T-cell (primary cell): ENCODE measurements around the gene CCL13. TPM values are rescaled to one million over a fixed set of nuclear protein-coding genes. Genes with fewer than 3 reads are reported as not detected.

Experiments
- ATAC-seq, 4 experiments: fragments of 200-7000 bp in 3 of 4; fragments of 150-1000 bp in 1 of 4; cut with Tn5 transposase; replicated peaks in 1 of 4; 1 replicate in 3 of 4; 2 replicates in 1 of 4; pipeline ENCODE4 v1.10.0; 2021; ENCODE audit warnings: moderate library complexity in 3 of 4, mild to moderate bottlenecking in 2 of 4, moderate number of reproducible peaks in 1 of 4
- CTCF ChIA-PET, 2 donors: fragments of 300-600 bp; sonication (Branson Sonifier 250); formaldehyde crosslinking; loops; one replicate each; lab custom pipeline; 2022; ENCODE audit warnings: antibody characterized with exemption in 2 of 2; lab: Charles Lee
- POLR2A ChIA-PET, 2 donors: fragments of 300-600 bp; sonication (Branson Sonifier 250); formaldehyde crosslinking; loops; one replicate each; lab custom pipeline; 2022; ENCODE audit warnings: antibody characterized with exemption in 2 of 2; lab: Charles Lee
- DNase-seq, 35 experiments: peaks; one replicate each; pipeline versions ENCODE4 v3.0.0 to v3.0.0-alpha.2; 2013 to 2023
- H3K27ac ChIP-seq: one replicate; pipeline ENCODE4 v1.5.1; 2013; ENCODE audit warnings: low read length
- H3K27me3 ChIP-seq, 2 experiments: replicated peaks in 1 of 2; 1 replicate in 1 of 2; 2 replicates in 1 of 2; pipeline versions ENCODE4 v1.6.1 to v1.7.0; 2013; ENCODE audit warnings: low read length in 1 of 2, mixed read lengths in 1 of 2; ENCODE audit not compliant: control insufficient read depth in 2 of 2, insufficient read depth in 2 of 2; ENCODE audit errors: extremely low read depth in 1 of 2
- H3K36me3 ChIP-seq, 2 donors: 1 replicate in 1 of 2; 2 replicates in 1 of 2; pipeline versions ENCODE4 v1.6.1 to v1.7.0; 2013; ENCODE audit warnings: low read length in 1 of 2; ENCODE audit not compliant: control insufficient read depth in 2 of 2, insufficient read depth in 1 of 2; ENCODE audit errors: extremely low read depth in 1 of 2
- H3K4me1 ChIP-seq, 2 experiments: 1 replicate in 1 of 2; 2 replicates in 1 of 2; pipeline versions ENCODE4 v1.6.1 to v1.7.0; 2013; ENCODE audit warnings: low read length in 2 of 2, mixed read lengths in 1 of 2; ENCODE audit not compliant: insufficient read depth in 2 of 2, control insufficient read depth in 1 of 2; ENCODE audit errors: extremely low read depth in 1 of 2
- H3K4me3 ChIP-seq, 2 donors: 1 replicate in 1 of 2; 2 replicates in 1 of 2; pipeline versions ENCODE4 v1.5.1 to v1.7.0; 2013; ENCODE audit warnings: mild to moderate bottlenecking in 2 of 2, low read length in 1 of 2, moderate library complexity in 1 of 2; ENCODE audit not compliant: control insufficient read depth in 1 of 2; ENCODE audit errors: extremely low read depth in 1 of 2
- H3K9me3 ChIP-seq: 2 replicates; pipeline ENCODE4 v1.7.0; 2013
- H3K27ac Mint-ChIP-seq, 2 donors: one replicate each; pipeline ENCODE4 v1.8.0; 2020 to 2021; ENCODE audit warnings: mild to moderate bottlenecking in 2 of 2, mixed read lengths in 2 of 2
- H3K27me3 Mint-ChIP-seq, 2 donors: one replicate each; pipeline ENCODE4 v1.8.0; 2021 to 2022; ENCODE audit warnings: mixed read lengths in 2 of 2
- H3K36me3 Mint-ChIP-seq: one replicate; pipeline ENCODE4 v1.8.0; 2021; ENCODE audit warnings: mixed read lengths
- H3K4me1 Mint-ChIP-seq, 3 donors: one replicate each; pipeline ENCODE4 v1.8.0; 2020 to 2022; ENCODE audit warnings: mixed read lengths in 3 of 3, mild to moderate bottlenecking in 1 of 3
- H3K4me3 Mint-ChIP-seq, 3 donors: one replicate each; pipeline ENCODE4 v1.8.0; 2020 to 2022; ENCODE audit warnings: mild to moderate bottlenecking in 3 of 3, mixed read lengths in 3 of 3, moderate library complexity in 3 of 3
- H3K9me3 Mint-ChIP-seq, 3 donors: one replicate each; pipeline ENCODE4 v1.8.0; 2020 to 2022; ENCODE audit warnings: mixed read lengths in 3 of 3
- WGBS: methylation state at CpG from one replicate; pipeline ENCODE4 v1.1.5; 2013; ENCODE audit warnings: missing lambda C conversion rate; ENCODE audit not compliant: insufficient coverage; 5-methylcytosine and 5-hydroxymethylcytosine counted together
- total RNA-seq, 35 experiments: library from RNA in 6 of 35; stranded (reverse) in 6 of 35; fragments of 120-200 nt in 1 of 35; gene quantifications; one replicate each; pipeline versions ENCODE4 v1.2.1 to v1.2.4 and lab custom pipeline; 2013 to 2026

The CCL13 gene
- total RNA-seq, 5 donors from 2014 or later (not counting 1 experiment from before 2014, with no cell fraction given), result not detected

- Histone ChIP-seq H3K27me3 (peaks cover 0 to 15% of the 10 kb centered on the region in 2 experiments), H3K27ac (no peak overlapping the region), H3K4me1 (peaks cover 0 to 4% of the 10 kb centered on the region in 2 experiments), H3K36me3 (no peaks in the 10 kb centered on the region), H3K4me3 (no peak overlapping the region), H3K9me3 (no peaks in the 10 kb centered on the region)
- Mint-ChIP-seq H3K4me3 (no peak overlapping the region), H3K27me3 (peaks cover 6 to 21% of the 10 kb centered on the region in 2 donors), H3K4me1 (peaks cover 9 to 10% (median 9%) of the 10 kb centered on the region in 3 donors), H3K36me3 (no peaks in the 10 kb centered on the region), H3K27ac (no peak overlapping the region), H3K9me3 (no peaks in the 10 kb centered on the region)
- 0% methylated on average over 1 of the region's 1 CpG for WGBS
- DNase-seq (no peak), ATAC-seq (no peak)
- CTCF ChIA-PET, result no interaction called here
- POLR2A ChIA-PET, result no interaction called here
These were observed 9.7 kb downstream of the CCL13 start for GRCh38 chr17:34366010-34366409.

DNA sequence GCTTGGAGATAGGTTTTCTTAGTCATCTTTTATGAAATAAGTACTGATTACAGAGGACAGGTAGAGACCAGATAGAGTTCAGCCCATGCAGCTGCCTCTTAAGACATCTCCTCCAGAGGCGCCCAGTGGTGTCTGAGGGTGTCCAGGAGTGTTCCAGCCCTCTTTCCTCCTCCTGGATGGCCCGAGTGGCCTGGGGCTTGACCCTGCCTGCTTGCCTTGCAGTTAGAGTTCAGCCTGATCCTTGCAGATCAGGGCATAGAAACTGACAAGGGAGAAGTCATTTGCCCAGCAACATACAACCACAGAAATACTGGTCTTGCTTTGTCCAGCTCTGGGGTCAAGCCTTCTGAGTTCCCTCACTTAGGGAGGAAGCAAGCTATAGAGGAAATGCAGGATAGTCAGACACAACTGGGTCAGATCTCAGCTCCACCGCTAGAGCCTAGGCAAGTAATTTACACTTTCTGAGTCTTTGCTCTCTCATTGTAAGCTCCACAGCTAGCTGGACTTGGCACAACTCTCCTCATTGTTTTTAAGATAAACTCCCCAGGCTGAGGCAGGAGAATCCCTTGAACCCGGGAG, 10.3 kb downstream of the CCL13 start:
- peaks cover 0 to 4% of the 10 kb centered on the region in 2 experiments for H3K4me1 ChIP-seq
- Mint-ChIP-seq H3K9me3 (no peaks in the 10 kb centered on the region), H3K4me3 (no peak overlapping the region), H3K4me1 (peaks cover 9 to 10% (median 9%) of the 10 kb centered on the region in 3 donors), H3K27me3 (peaks cover 6 to 20% of the 10 kb centered on the region in 2 donors), H3K27ac (no peak overlapping the region), H3K36me3 (no peaks in the 10 kb centered on the region)
- POLR2A ChIA-PET, result no interaction called here
- no peaks in the 10 kb centered on the region for H3K36me3 ChIP-seq
- no peaks in the 10 kb centered on the region for H3K9me3 ChIP-seq
- H3K4me3 ChIP-seq, result no peak overlapping the region
- DNase-seq, result no peak
- H3K27me3 ChIP-seq, result peaks cover 0 to 15% of the 10 kb centered on the region in 2 experiments
- no peak for ATAC-seq
- H3K27ac ChIP-seq, result no peak overlapping the region
- CTCF ChIA-PET, result no interaction called here
- WGBS, result 75% methylated on average over 2 of the region's 4 CpGs

DNA sequence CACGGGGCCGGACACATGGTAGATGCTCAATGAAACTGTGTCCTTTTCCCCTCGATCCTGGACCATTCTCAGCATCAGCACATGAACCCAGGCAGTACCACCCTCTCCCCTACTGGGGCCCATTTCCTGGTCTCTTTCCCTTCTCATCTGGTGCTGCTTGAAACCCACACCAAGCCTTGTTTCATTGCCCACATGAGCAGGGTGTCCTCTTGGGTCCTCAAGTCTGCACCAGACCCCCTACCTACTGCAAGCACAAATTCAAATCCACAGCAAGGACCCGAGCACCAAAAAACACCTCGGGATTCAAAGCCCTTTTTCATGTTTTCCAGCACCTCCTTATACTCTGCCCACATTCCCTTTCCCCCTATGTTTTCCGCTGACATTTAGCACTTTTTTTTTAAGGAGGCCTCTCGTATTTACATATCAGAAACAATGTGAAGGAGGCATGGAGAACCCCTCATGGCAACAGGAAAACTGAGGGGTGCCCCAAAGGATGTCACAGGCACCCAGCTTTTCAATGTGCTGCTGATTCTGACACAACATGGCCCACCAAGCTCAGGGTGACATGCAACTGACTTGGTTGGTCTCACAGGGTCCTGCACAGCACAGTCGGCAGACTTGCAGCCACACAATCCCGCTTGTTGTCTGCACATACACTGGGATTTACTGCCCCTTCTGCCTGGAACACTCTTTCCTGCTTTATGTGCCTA, 11.4 kb downstream of the CCL13 start:
- 86% methylated on average over 7 of the region's 9 CpGs for WGBS

GRCh38 chr17:34368196-34368945, 12.1 kb downstream of the CCL13 start:
- Mint-ChIP-seq H3K4me1 (peaks cover 9 to 10% (median 9%) of the 10 kb centered on the region in 3 donors), H3K4me3 (no peak overlapping the region), H3K27ac (no peak overlapping the region), H3K9me3 (no peaks in the 10 kb centered on the region), H3K36me3 (no peaks in the 10 kb centered on the region), H3K27me3 (peaks cover 0 to 10% of the 10 kb centered on the region in 2 donors)
- CTCF ChIA-PET, result no interaction called here
- ATAC-seq (no peak), DNase-seq (no peak)
- Histone ChIP-seq H3K9me3 (no peaks in the 10 kb centered on the region), H3K27ac (no peak overlapping the region), H3K4me3 (no peak overlapping the region), H3K4me1 (peaks cover 0 to 4% of the 10 kb centered on the region in 2 experiments), H3K27me3 (peaks cover 0 to 3% of the 10 kb centered on the region in 2 experiments), H3K36me3 (no peaks in the 10 kb centered on the region)
- WGBS, result 64% methylated on average over 5 of the region's 9 CpGs
- POLR2A ChIA-PET, result no interaction called here

More for the DNA sequence above, 11.4 kb downstream of the CCL13 start:
- H3K27ac Mint-ChIP-seq, result no peak overlapping the region
- ChIA-PET CTCF (no interaction called here), POLR2A (no interaction called here)
- Histone ChIP-seq H3K9me3 (no peaks in the 10 kb centered on the region), H3K4me3 (no peak overlapping the region), H3K27me3 (peaks cover 0 to 10% of the 10 kb centered on the region in 2 experiments), H3K4me1 (peaks cover 0 to 4% of the 10 kb centered on the region in 2 experiments), H3K36me3 (no peaks in the 10 kb centered on the region), H3K27ac (no peak overlapping the region)
- no peaks in the 10 kb centered on the region for H3K36me3 Mint-ChIP-seq
- H3K27me3 Mint-ChIP-seq, result peaks cover under 1 to 13% of the 10 kb centered on the region in 2 donors
- H3K9me3 Mint-ChIP-seq, result no peaks in the 10 kb centered on the region
- ATAC-seq (no peak), DNase-seq (no peak)
- H3K4me3 Mint-ChIP-seq, result no peak overlapping the region
- peaks cover 9 to 10% (median 9%) of the 10 kb centered on the region in 3 donors for H3K4me1 Mint-ChIP-seq

DNA sequence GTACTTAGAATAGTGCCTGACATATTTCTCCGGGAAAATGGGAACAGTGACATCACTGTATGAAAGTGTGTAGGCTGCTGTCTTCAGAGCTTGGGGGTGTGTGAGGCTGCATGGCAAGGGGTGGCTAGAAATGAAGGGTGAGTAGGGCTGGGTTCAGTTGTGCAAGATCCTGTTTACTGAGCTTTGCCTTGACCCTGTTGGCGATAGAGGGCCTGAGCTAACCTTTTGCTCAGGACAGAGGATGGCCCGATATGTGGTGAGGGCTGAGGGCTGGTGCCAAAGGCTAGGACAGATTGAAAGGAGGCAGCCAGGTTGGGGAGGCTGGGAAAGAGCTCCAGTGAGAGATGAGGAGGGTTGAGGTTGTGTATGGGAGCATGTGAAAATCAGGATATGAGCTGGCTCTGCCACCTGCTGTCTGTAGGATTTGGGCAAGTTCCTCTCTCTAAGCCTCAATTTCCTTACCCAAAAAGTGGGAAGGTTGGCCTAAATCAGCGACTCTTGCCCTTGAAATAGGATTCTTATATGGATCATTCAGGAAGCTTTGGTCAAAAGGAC, 12.7 kb downstream of the CCL13 start:
- Mint-ChIP-seq H3K27me3 (peaks cover 0 to 7% of the 10 kb centered on the region in 2 donors), H3K4me1 (peaks cover 9 to 10% (median 9%) of the 10 kb centered on the region in 3 donors), H3K4me3 (no peak overlapping the region), H3K9me3 (no peaks in the 10 kb centered on the region), H3K36me3 (no peaks in the 10 kb centered on the region), H3K27ac (no peak overlapping the region)
- peaks cover 0 to 4% of the 10 kb centered on the region in 2 experiments for H3K4me1 ChIP-seq
- H3K36me3 ChIP-seq, result no peaks in the 10 kb centered on the region
- H3K27me3 ChIP-seq, result peaks cover 0 to 3% of the 10 kb centered on the region in 2 experiments
- ChIA-PET POLR2A (no interaction called here), CTCF (interaction anchor here in 1 of 2 donors (0.6 kb wide), 1 partner anchor 9 kb away, joined by 3 read pairs; no protein-coding TSS in a partner anchor)
- H3K4me3 ChIP-seq, result no peak overlapping the region
- H3K9me3 ChIP-seq, result no peaks in the 10 kb centered on the region
- 69% methylated on average over 4 of the region's 4 CpGs for WGBS
- no peak for ATAC-seq
- DNase-seq, result no peak
- no peak overlapping the region for H3K27ac ChIP-seq

GRCh38 chr17:34369571-34369970, 13.3 kb downstream of the CCL13 start:
- Histone ChIP-seq H3K27ac (no peak overlapping the region), H3K36me3 (no peaks in the 10 kb centered on the region), H3K9me3 (no peaks in the 10 kb centered on the region), H3K27me3 (peaks cover 0 to 3% of the 10 kb centered on the region in 2 experiments), H3K4me3 (no peak overlapping the region), H3K4me1 (peaks cover 0 to 4% of the 10 kb centered on the region in 2 experiments)
- Mint-ChIP-seq H3K4me1 (peaks cover 9 to 10% (median 9%) of the 10 kb centered on the region in 3 donors), H3K36me3 (no peaks in the 10 kb centered on the region), H3K4me3 (no peak overlapping the region), H3K27ac (no peak overlapping the region), H3K27me3 (peaks cover 0 to 7% of the 10 kb centered on the region in 2 donors), H3K9me3 (no peaks in the 10 kb centered on the region)
- DNase-seq (no peak), ATAC-seq (no peak)
- ChIA-PET CTCF (interaction anchor here in 1 of 2 donors (0.6 kb wide), 1 partner anchor 10 kb away, joined by 3 read pairs; no protein-coding TSS in a partner anchor), POLR2A (no interaction called here)
- 100% methylated on average over 1 of the region's 3 CpGs for WGBS
